KG1 (cell line): ENCODE results near the gene EDNRA.

Experiments used
- DNase-seq: peaks from one replicate; lab custom pipeline; 2025; lab: John Stamatoyannopoulos, UW

EDNRA gene

DNA sequence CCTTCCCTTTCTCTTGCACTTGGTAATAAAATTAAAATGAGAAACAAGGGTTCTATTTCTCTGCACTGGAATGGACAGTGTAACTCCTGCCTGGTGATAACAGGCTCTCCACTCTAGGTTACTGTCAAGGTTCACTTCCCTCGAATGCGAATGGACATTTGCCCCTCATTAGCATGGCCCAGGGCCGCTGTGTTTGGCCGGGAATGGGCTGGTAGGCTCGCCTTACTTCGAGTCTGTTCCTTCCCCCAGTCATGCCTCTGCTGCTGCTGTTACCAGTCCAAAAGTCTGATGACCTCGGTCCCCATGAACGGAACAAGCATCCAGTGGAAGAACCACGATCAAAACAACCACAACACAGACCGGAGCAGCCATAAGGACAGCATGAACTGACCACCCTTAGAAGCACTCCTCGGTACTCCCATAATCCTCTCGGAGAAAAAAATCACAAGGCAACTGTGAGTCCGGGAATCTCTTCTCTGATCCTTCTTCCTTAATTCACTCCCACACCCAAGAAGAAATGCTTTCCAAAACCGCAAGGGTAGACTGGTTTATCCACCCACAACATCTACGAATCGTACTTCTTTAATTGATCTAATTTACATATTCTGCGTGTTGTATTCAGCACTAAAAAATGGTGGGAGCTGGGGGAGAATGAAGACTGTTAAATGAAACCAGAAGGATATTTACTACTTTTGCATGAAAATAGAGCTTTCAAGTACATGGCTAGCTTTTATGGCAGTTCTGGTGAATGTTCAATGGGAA lies 61.5 kb downstream of the EDNRA start:
- DNase-seq: no peak

- DNase-seq: no peak
Observed at GRCh38 chr4:147543034-147543433, 62.1 kb downstream of the EDNRA start.

DNA sequence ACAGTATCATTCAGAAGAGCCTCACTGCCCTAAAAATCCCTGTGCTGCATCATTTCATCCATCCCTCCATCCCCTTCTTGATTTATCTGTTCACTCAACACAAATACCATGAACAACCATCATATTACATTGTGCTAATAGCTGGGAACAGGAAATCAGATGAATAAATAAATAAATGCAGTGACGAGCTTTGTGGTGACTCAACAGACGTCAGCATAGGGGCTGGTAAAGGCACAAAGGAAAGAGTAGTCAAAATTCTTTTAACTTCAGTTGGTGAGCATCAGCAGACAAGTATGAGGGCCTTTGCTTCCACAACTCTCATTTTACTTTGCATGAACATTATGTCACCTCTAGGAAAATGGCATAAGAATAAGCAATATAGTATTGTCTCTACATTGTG lies 65.5 kb downstream of the EDNRA start:
- no peak for DNase-seq

DNA sequence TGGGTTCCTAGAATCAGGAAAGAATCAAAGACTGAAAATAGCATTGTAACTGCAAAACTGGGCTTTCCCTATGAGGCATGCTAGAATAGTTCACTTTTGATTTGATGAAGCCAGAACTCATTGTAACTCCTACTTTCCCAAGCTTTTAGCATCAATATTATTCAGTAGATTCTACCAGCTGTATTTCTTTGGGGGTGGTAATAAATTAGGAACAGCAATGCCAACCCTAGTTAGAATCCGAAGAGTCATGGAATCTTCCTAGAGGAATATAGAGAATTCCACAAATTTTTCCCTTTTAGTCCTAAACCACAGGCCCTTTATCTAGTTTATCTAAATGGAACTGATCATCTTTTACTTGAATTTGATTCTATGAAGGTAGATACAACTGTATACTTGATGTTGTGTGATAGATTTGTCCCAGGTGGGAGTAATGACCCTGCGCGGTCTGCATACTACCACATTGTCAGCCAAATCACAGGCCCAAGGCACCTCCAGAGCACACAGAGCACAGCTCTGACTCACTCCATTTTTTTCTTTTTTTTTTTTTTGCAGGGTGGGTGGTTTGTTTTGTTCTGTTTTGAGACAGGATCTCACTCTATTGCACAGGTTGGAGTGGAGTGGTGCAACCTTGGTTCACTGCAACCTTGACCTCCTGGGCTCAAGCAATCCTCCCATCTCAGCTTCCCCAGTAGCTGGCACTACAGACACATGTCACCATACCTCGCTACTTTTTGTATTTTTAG lies 66.6 kb downstream of the EDNRA start:
- DNase-seq: no peak

- DNase-seq: no peak
Observed at GRCh38 chr4:147548256-147548655, 67.4 kb downstream of the EDNRA start.

DNA sequence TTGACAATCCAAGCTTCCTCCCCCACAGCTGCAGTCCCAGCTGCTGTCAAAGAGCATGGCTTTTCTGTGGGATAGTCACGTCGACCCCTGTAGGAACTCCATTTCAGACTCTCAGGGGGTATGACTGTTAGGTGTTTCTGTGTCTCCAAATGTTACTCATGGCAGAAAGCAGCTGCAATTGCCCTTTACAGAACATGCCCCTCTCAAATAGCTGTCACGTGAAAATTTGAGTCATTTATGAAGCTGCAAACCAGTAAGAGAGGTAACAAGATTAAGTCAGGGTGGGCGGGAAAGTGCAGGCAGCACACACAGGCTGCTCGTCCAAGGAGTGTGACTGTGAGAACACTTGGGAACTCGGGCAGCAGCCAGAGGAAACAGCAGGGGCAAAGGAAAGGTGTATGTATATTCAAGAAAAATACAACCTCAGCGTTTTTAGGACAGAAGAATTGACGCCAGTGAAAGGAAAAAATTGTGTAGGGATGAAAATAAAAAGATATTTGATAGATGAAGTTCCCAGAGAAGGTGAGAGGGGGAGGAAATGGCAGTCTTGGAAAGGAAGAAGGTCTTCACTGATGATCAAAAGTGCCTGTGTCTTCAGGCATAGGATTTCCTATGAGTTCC lies 69.8 kb downstream of the EDNRA start:
- no peak for DNase-seq

DNA sequence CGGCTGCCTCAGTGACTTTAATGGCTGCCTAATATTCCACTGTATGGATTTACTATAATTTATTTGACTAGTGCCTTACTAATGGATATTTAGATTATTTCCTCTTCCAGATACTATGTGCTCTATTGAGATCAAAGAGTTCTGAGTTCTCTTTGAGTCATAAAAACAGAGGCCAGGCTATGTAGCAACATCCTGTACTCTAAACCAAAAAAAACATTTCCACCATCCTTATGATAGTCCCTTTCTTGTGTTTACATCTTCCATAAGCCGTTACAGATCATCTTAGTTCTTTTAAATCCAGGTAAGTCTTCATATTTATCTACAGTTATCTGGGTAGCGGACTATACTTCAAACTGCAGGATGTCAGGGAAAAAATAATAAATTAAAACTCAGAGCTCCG lies 79.7 kb downstream of the EDNRA start:
- DNase-seq: no peak

- no peak for DNase-seq
Observed at GRCh38 chr4:147566762-147567161, 85.9 kb downstream of the EDNRA start.

DNA sequence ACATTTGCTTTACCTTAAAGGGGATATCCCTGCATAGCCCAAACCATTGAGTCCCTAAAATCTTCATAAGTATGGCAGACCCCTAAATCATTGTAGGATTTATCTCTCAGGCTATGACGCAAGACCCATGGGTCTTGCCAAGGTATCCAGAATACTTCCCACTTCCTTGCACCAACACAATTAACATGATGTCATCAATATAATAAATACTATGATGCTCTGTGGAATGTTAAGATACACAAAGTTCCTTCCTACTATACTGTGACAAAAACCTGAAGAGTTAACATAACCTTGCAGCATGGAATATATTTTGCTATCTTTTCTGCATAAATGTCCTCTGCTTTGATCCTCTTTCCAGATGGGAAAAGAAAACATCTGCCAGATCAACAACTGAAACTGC lies 86.4 kb downstream of the EDNRA start:
- DNase-seq: no peak

GRCh38 chr4:147570616-147571015 lies 89.7 kb downstream of the EDNRA start:
- no peak for DNase-seq

GRCh38 chr4:147571036-147571770 lies 90.3 kb downstream of the EDNRA start:
- no peak for DNase-seq

DNA sequence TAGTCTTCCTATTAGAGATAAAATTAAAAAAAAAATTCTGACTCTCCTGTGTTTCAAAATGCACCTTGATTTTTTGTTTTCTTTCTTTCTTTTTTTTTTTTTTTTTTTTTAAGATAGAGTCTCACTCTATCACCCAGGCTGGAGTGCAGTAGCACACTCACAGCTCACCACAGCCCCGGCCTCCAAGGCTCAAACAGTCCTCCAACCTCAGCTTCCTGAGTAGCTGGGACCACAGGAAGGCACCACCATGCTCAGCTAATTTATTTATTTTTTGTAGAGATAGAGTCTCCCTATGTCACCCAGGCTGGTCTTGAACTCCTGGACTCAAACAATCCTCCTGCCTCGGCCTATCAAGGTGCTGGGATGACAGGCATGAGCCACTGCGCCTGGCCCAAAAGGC lies 95.2 kb downstream of the EDNRA start:
- no peak for DNase-seq

GRCh38 chr4:147578051-147578476 lies 97.2 kb downstream of the EDNRA start:
- no peak for DNase-seq

DNA sequence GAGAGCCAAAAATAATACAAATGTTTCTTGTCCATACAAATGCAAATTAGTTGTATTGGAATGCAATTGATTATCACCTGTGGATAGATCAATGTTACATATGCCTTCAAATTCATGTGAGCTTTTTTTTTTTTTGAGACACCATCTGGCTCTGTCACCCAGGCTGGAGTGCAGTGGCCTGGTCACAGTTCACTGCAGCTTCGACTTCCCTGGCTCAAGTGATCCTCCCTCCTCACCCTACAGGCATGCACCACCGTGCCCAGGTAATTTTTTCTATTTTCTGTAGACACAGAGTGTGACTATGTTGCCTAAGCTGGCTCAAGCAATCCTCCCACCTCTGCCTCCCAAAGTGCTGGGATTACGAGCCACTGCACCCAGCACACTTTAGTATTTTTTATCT lies 97.7 kb downstream of the EDNRA start:
- no peak for DNase-seq

- no peak for DNase-seq
Observed at GRCh38 chr4:147580396-147580795, 99.5 kb downstream of the EDNRA start.

- DNase-seq: no peak
Observed at GRCh38 chr4:147581606-147582350, 100.9 kb downstream of the EDNRA start.

- no peak for DNase-seq
Observed at GRCh38 chr4:147582386-147583060, 101.6 kb downstream of the EDNRA start.

DNA sequence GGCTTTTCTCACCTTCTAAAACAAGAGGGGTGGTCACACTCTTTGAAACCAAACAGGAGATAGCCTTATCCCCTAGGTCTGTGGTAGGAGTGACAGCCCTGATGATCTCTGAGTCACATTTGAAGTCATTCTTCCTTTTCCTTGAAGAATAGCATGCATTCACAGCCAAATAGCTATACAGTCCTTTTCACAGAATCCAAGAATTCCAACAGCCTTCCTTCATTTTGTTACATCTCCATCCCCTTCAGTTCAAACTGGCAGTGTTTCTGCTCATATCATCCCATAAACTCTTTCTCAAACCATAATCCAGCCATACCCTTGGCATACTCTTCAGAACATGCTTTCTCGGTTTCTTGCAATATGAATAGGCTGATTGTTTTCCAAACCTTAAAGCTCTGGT lies 103.0 kb downstream of the EDNRA start:
- no peak for DNase-seq

DNA sequence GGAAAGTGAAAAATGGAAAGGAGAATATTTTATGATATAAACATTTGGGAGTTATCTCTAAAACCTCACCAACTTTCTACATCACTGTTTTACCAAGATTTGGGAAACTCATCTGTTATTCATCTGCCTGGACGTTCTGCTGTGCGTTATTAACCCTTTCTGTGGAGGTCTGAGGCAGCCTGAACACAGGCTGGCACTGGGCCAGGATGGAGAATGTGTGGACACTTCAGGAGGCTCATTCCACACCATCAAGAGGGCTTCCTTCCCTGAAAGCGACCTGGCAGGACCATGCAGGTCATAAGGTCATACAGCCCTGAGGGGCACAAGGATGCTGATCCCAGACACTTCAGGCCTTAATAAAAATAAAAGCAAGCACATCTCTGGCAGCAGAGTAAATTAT lies 105.1 kb downstream of the EDNRA start:
- DNase-seq: no peak

GRCh38 chr4:147586637-147587036 lies 105.7 kb downstream of the EDNRA start:
- DNase-seq: no peak

- DNase-seq: no peak
Observed at GRCh38 chr4:147587041-147587440, 106.1 kb downstream of the EDNRA start.
